HEK293 (cell line): ENCODE data around the gene CLP1.

ENCODE experiments used
- CTCF ChIA-PET: fragments of 350-600 bp; formaldehyde crosslinking; extraction: SDS; loops from one replicate; lab custom pipeline; 2021; ENCODE audit warnings: antibody characterized with exemption; lab: Yijun Ruan, JAX
- POLR2A ChIA-PET: fragments of 300-600 bp; formaldehyde crosslinking; extraction: SDS; loops from one replicate; lab custom pipeline; 2020; ENCODE audit warnings: antibody characterized with exemption, inconsistent platforms; lab: Yijun Ruan, JAX
- H3K27ac ChIP-seq: fragments of 200-500 bp; sonication (Bioruptor generic); 2 replicates; pipeline ENCODE4 v1.5.1; 2014; ENCODE audit warnings: low read depth, low read length, control low read depth, inconsistent platforms; ENCODE audit errors: extremely low read depth
- H3K36me3 ChIP-seq, 2 experiments: fragments of 200-500 bp in 1 of 2; sonication (Bioruptor generic) in 1 of 2; 1 replicate in 1 of 2; 2 replicates in 1 of 2; pipeline ENCODE4 v1.5.1; 2014 to 2017; ENCODE audit warnings: inconsistent platforms in 2 of 2, low read length in 2 of 2; ENCODE audit not compliant: control insufficient read depth in 2 of 2, insufficient read depth in 1 of 2
- H3K4me1 ChIP-seq: fragments of 200-500 bp; sonication (Bioruptor generic); 2 replicates; pipeline ENCODE4 v1.5.1; 2014; ENCODE audit warnings: mild to moderate bottlenecking, low read length, inconsistent platforms; ENCODE audit not compliant: control insufficient read depth, insufficient read depth
- H3K4me3 ChIP-seq: 2 replicates; pipeline ENCODE4 v1.5.1; 2011; ENCODE audit warnings: low read depth, mild to moderate bottlenecking, control low read depth, low read length, moderate library complexity
- H3K9me3 ChIP-seq: fragments of 200-500 bp; sonication (Bioruptor generic); 2 replicates; pipeline ENCODE4 v1.5.1; 2014; ENCODE audit warnings: low read depth, low read length, inconsistent platforms; ENCODE audit not compliant: control insufficient read depth, insufficient read depth
- ATF2 ChIP-seq: fragments of 450-650 bp; formaldehyde crosslinking; IDR thresholded peaks from 2 replicates; pipeline ENCODE4 v1.5.1; 2016; ENCODE audit warnings: missing biosample characterization, missing genetic modification characterization, low read depth
- BCL6B ChIP-seq: fragments of 450-650 bp; formaldehyde crosslinking; IDR thresholded peaks from 2 replicates; pipeline ENCODE4 v1.5.1; 2017; ENCODE audit warnings: missing biosample characterization, missing genetic modification characterization
- GFI1B ChIP-seq: fragments of 450-650 bp; formaldehyde crosslinking; IDR thresholded peaks from 2 replicates; pipeline ENCODE4 v1.5.1; 2016; ENCODE audit warnings: missing biosample characterization, missing genetic modification characterization
- KLF1 ChIP-seq: fragments of 450-650 bp; formaldehyde crosslinking; IDR thresholded peaks from 2 replicates; pipeline ENCODE4 v1.5.1; 2016; ENCODE audit warnings: missing biosample characterization, missing genetic modification characterization
- SCRT1 ChIP-seq: fragments of 450-650 bp; formaldehyde crosslinking; IDR thresholded peaks from 2 replicates; pipeline ENCODE4 v1.5.1; 2016; ENCODE audit warnings: missing biosample characterization, missing genetic modification characterization, borderline replicate concordance
- SCRT2 ChIP-seq: fragments of 450-650 bp; formaldehyde crosslinking; IDR thresholded peaks from 2 replicates; pipeline ENCODE4 v1.5.1; 2016; ENCODE audit warnings: missing biosample characterization, missing genetic modification characterization
- SETDB1 ChIP-seq: IDR thresholded peaks from one replicate; pipeline ENCODE4 v1.6.1; 2017; ENCODE audit warnings: mild to moderate bottlenecking, low read length, moderate library complexity, mixed read lengths; ENCODE audit not compliant: insufficient read length
- SP7 ChIP-seq: fragments of 450-650 bp; formaldehyde crosslinking; IDR thresholded peaks from 2 replicates; pipeline ENCODE4 v1.5.1; 2016; ENCODE audit warnings: missing biosample characterization, missing genetic modification characterization
- ZBTB10 ChIP-seq: fragments of 450-650 bp; formaldehyde crosslinking; IDR thresholded peaks from 2 replicates; pipeline ENCODE4 v1.5.1; 2016; ENCODE audit warnings: missing biosample characterization, missing genetic modification characterization
- ZBTB6 ChIP-seq: fragments of 450-650 bp; formaldehyde crosslinking; IDR thresholded peaks from 2 replicates; pipeline ENCODE4 v1.5.1; 2017; ENCODE audit warnings: missing biosample characterization, missing genetic modification characterization
- ZBTB7A ChIP-seq: fragments of 450-650 bp; formaldehyde crosslinking; IDR thresholded peaks from 2 replicates; pipeline ENCODE4 v1.5.1; 2016; ENCODE audit warnings: low read depth, missing biosample characterization, missing genetic modification characterization
- ZFP69B ChIP-seq: fragments of 450-650 bp; formaldehyde crosslinking; IDR thresholded peaks from 2 replicates; pipeline ENCODE4 v1.5.1; 2016; ENCODE audit warnings: missing biosample characterization, missing genetic modification characterization
- ZNF132 ChIP-seq: fragments of 450-650 bp; formaldehyde crosslinking; IDR thresholded peaks from 2 replicates; pipeline ENCODE4 v1.5.1; 2017; ENCODE audit warnings: missing biosample characterization, missing genetic modification characterization, borderline replicate concordance
- ZNF157 ChIP-seq: fragments of 450-650 bp; formaldehyde crosslinking; IDR thresholded peaks from 2 replicates; pipeline ENCODE4 v1.5.1; 2016; ENCODE audit warnings: missing biosample characterization, missing genetic modification characterization
- ZNF2 ChIP-seq: fragments of 450-650 bp; formaldehyde crosslinking; IDR thresholded peaks from 2 replicates; pipeline ENCODE4 v1.5.1; 2016; ENCODE audit warnings: missing biosample characterization, missing genetic modification characterization
- ZNF280C ChIP-seq: fragments of 450-650 bp; formaldehyde crosslinking; IDR thresholded peaks from 2 replicates; pipeline ENCODE4 v1.5.1; 2016; ENCODE audit warnings: missing biosample characterization, missing genetic modification characterization
- ZNF548 ChIP-seq: fragments of 450-650 bp; formaldehyde crosslinking; IDR thresholded peaks from 2 replicates; pipeline ENCODE4 v1.5.1; 2016; ENCODE audit warnings: missing biosample characterization, missing genetic modification characterization
- ZNF621 ChIP-seq: fragments of 450-650 bp; formaldehyde crosslinking; IDR thresholded peaks from 2 replicates; pipeline ENCODE4 v1.5.1; 2017; ENCODE audit warnings: missing biosample characterization, missing genetic modification characterization
- ZNF629 ChIP-seq: fragments of 450-650 bp; formaldehyde crosslinking; IDR thresholded peaks from 2 replicates; pipeline ENCODE4 v1.5.1; 2017; ENCODE audit warnings: missing biosample characterization, missing genetic modification characterization
- ZNF701 ChIP-seq: fragments of 450-650 bp; formaldehyde crosslinking; IDR thresholded peaks from 2 replicates; pipeline ENCODE4 v1.5.1; 2016; ENCODE audit warnings: missing biosample characterization, missing genetic modification characterization

The CLP1 gene

GRCh38 chr11:57619331-57619730, 38.2 kb upstream of the CLP1 start:
- POLR2A ChIA-PET: no interaction called here
- Histone ChIP-seq H3K9me3 (no peaks in the 10 kb centered on the region), H3K27ac (no peak overlapping the region)
- TF ChIP-seq ZNF157 (tag by site-specific recombination): no peak
- no peak for TF ChIP-seq KLF1 (tag by site-specific recombination)
- TF ChIP-seq ZNF2 (tag by site-specific recombination): peak; percentile 99
- peak; percentile 69 for TF ChIP-seq SETDB1
- no peak for TF ChIP-seq ZNF132 (tag by site-specific recombination)
- TF ChIP-seq, all 188 proteins: peak for 2
- no peaks in the 10 kb centered on the region for H3K4me1 ChIP-seq
- H3K4me3 ChIP-seq: no peak overlapping the region
- CTCF ChIA-PET: interaction anchor here (0.7 to 1.2 kb wide), 4 partner anchors 20 to 274 kb away, joined by 3 read pairs; no protein-coding TSS in a partner anchor
- H3K36me3 ChIP-seq: no peaks in the 10 kb centered on the region

- no peak for TF ChIP-seq ZNF701 (tag by site-specific recombination)
- no peak for TF ChIP-seq ZBTB7A (tag by site-specific recombination)
- no peak for TF ChIP-seq ZFP69B (tag by site-specific recombination)
- peak; percentile 34; the same call in 1 of the 2 replicates for TF ChIP-seq ATF2 (tag by site-specific recombination)
- TF ChIP-seq ZBTB10: no peak
- H3K27ac ChIP-seq: no peak overlapping the region
- H3K36me3 ChIP-seq: no peaks in the 10 kb centered on the region
- H3K4me1 ChIP-seq: no peaks in the 10 kb centered on the region
- ChIA-PET POLR2A (no interaction called here), CTCF (interaction anchor here (0.7 to 1.3 kb wide), 2 partner anchors 21 to 237 kb away, joined by 3 read pairs; no protein-coding TSS in a partner anchor)
- H3K4me3 ChIP-seq: no peak overlapping the region
- H3K9me3 ChIP-seq: no peaks in the 10 kb centered on the region
Observed at GRCh38 chr11:57620467-57620866, 37.1 kb upstream of the CLP1 start.

GRCh38 chr11:57622263-57622662, 35.3 kb upstream of the CLP1 start:
- Histone ChIP-seq H3K4me3 (no peak overlapping the region), H3K27ac (no peak overlapping the region), H3K4me1 (no peaks in the 10 kb centered on the region), H3K9me3 (no peaks in the 10 kb centered on the region), H3K36me3 (no peaks in the 10 kb centered on the region)
- TF ChIP-seq SCRT2 (tag by site-specific recombination) (no peak), SP7 (tag by site-specific recombination) (0 out of 2 replicates have a peak, but pooled peaks have one; percentile 26)
- CTCF ChIA-PET: interaction anchor here (0.6 to 1.3 kb wide), 4 partner anchors 19 to 128 kb away, joined by 3 to 4 read pairs (median 4); no protein-coding TSS in a partner anchor
- POLR2A ChIA-PET: no interaction called here

- Histone ChIP-seq H3K27ac (no peak overlapping the region), H3K36me3 (no peaks in the 10 kb centered on the region), H3K9me3 (no peaks in the 10 kb centered on the region), H3K4me3 (no peak overlapping the region), H3K4me1 (no peaks in the 10 kb centered on the region)
- ChIA-PET CTCF (no interaction called here), POLR2A (no interaction called here)
- no peak for TF ChIP-seq GFI1B (tag by site-specific recombination)
- no peak for TF ChIP-seq SCRT1 (tag by site-specific recombination)
- TF ChIP-seq BCL6B (tag by site-specific recombination): no peak
- TF ChIP-seq ZNF621: no peak
- TF ChIP-seq ZNF629 (tag by site-specific recombination): no peak
- TF ChIP-seq ZNF280C: no peak
- no peak for TF ChIP-seq ZNF548 (tag by site-specific recombination)
- TF ChIP-seq ZBTB6 (tag by site-specific recombination): no peak
Observed at GRCh38 chr11:57624864-57625263, 32.7 kb upstream of the CLP1 start.
